CD4-positive, alpha-beta memory T cell (primary cell): ENCODE measurements around the gene TEAD4. TPM values are rescaled to one million over a fixed set of nuclear protein-coding genes. Genes with fewer than 3 reads are reported as not detected.
A peak's percentile ranks its signal among the peaks of the same experiment; 100 is the strongest.

ENCODE experiments used
- CTCF ChIA-PET: fragments of 350-600 bp; sonication (Branson Sonifier 250); formaldehyde crosslinking; loops from one replicate; lab custom pipeline; 2021; ENCODE audit warnings: inconsistent platforms; ENCODE audit not compliant: partially characterized antibody; lab: Charles Lee
- POLR2A ChIA-PET: fragments of 350-600 bp; sonication (Branson Sonifier 250); formaldehyde crosslinking; loops from one replicate; lab custom pipeline; 2021; ENCODE audit not compliant: partially characterized antibody; lab: Charles Lee
- DNase-seq, 5 donors: peaks; one replicate each; pipeline versions ENCODE4 v3.0.0 to v3.0.0-alpha.2; 2020 to 2022; ENCODE audit warnings: mixed read lengths in 1 of 5
- H3K27ac ChIP-seq: one replicate; pipeline ENCODE4 v1.7.0; 2013; ENCODE audit warnings: low read depth, low read length
- H3K27me3 ChIP-seq: 2 replicates; pipeline ENCODE4 v1.7.0; 2013; ENCODE audit warnings: mild to moderate bottlenecking, low read length, moderate library complexity; ENCODE audit not compliant: insufficient read depth
- H3K36me3 ChIP-seq: 2 replicates; pipeline ENCODE4 v1.7.0; 2013; ENCODE audit warnings: mild to moderate bottlenecking, low read length, moderate library complexity; ENCODE audit not compliant: insufficient read depth
- H3K4me1 ChIP-seq: 2 replicates; pipeline ENCODE4 v1.7.0; 2013; ENCODE audit warnings: mild to moderate bottlenecking, low read length, moderate library complexity; ENCODE audit not compliant: insufficient read depth
- H3K4me3 ChIP-seq, 2 donors: one replicate each; pipeline ENCODE4 v1.7.0; 2013; ENCODE audit warnings: low read length in 2 of 2, mild to moderate bottlenecking in 1 of 2
- H3K9me3 ChIP-seq, 2 donors: one replicate each; pipeline ENCODE4 v1.7.0; 2013; ENCODE audit warnings: low read length in 2 of 2, control low read depth in 1 of 2; ENCODE audit not compliant: control insufficient read depth in 1 of 2
- H3K27ac Mint-ChIP-seq, 7 donors: one replicate each; pipeline ENCODE4 v1.8.0; 2020 to 2021; ENCODE audit warnings: mixed read lengths in 7 of 7, mild to moderate bottlenecking in 6 of 7, inconsistent platforms in 3 of 7, moderate library complexity in 3 of 7
- H3K27me3 Mint-ChIP-seq, 2 donors: one replicate each; pipeline ENCODE4 v1.8.0; 2020 to 2021; ENCODE audit warnings: mixed read lengths in 2 of 2
- H3K36me3 Mint-ChIP-seq, 2 donors: one replicate each; pipeline ENCODE4 v1.8.0; 2020 to 2021; ENCODE audit warnings: mixed read lengths in 2 of 2, inconsistent platforms in 1 of 2, mild to moderate bottlenecking in 1 of 2
- H3K4me1 Mint-ChIP-seq, 4 donors: one replicate each; pipeline ENCODE4 v1.8.0; 2020 to 2021; ENCODE audit warnings: mixed read lengths in 4 of 4, mild to moderate bottlenecking in 1 of 4
- H3K4me3 Mint-ChIP-seq, 8 donors: one replicate each; pipeline ENCODE4 v1.8.0; 2020 to 2021; ENCODE audit warnings: mixed read lengths in 8 of 8, mild to moderate bottlenecking in 7 of 8, moderate library complexity in 6 of 8, inconsistent platforms in 3 of 8
- H3K9me3 Mint-ChIP-seq, 8 donors: one replicate each; pipeline ENCODE4 v1.8.0; 2020 to 2021; ENCODE audit warnings: mixed read lengths in 8 of 8, mild to moderate bottlenecking in 5 of 8, inconsistent platforms in 3 of 8, moderate library complexity in 1 of 8
- intact Hi-C: fragments of 100-400 bp; cut with micrococcal nuclease; formaldehyde crosslinking; loops from one replicate; pipeline ENCODE4 v1.15.1; 2023
- polyA plus RNA-seq, 2 donors: library from polyadenylated mRNA; unstranded; fragments of 300-500 nt; fragmentation: Illumina TruSeq; gene quantifications; one replicate each; pipeline ENCODE4 v1.2.3, GENCODE V29; 2021
- total RNA-seq, 2 experiments: library from RNA; stranded (reverse); gene quantifications; one replicate each; pipeline ENCODE4 v1.2.3, GENCODE V29; 2021

The TEAD4 gene
- total and polyA plus RNA-seq, 4 experiments from 2014 or later, result not detected

- H3K27ac Mint-ChIP-seq, result peak overlapping the region in 1 of 7 donors; percentile 67
- no peaks in the 10 kb centered on the region for H3K27me3 ChIP-seq
- CTCF ChIA-PET, result interaction anchor here (0.7 to 5.2 kb wide), 20 partner anchors 12 to 226 kb away, joined by 3 to 54 read pairs (median 4); no protein-coding TSS in a partner anchor
- no peak overlapping the region for H3K4me3 ChIP-seq
- no peaks in the 10 kb centered on the region for H3K36me3 ChIP-seq
- H3K4me1 ChIP-seq, result peaks cover 9% of the 10 kb centered on the region
- H3K9me3 ChIP-seq, result no peaks in the 10 kb centered on the region
- peak overlapping the region in 2 of 8 donors; percentile 36 to 82 for H3K4me3 Mint-ChIP-seq
- H3K27ac ChIP-seq, result no peak overlapping the region
- peaks cover 0 to 1% of the 10 kb centered on the region in 2 donors for H3K36me3 Mint-ChIP-seq
- H3K9me3 Mint-ChIP-seq, result no peaks in the 10 kb centered on the region
- H3K27me3 Mint-ChIP-seq, result peaks cover 3 to 8% of the 10 kb centered on the region in 2 donors
- intact Hi-C loops, result loop anchor here (1.0 to 2.0 kb wide), 3 partner anchors 33 to 202 kb away; no protein-coding TSS in a partner anchor
- H3K4me1 Mint-ChIP-seq, result peaks cover 2 to 15% (median 12%) of the 10 kb centered on the region in 4 donors
- peak; percentile 74 to 78 (median 77) for DNase-seq
- POLR2A ChIA-PET, result interaction anchor here (1.2 kb wide), 1 partner anchor 202 kb away, joined by 3 read pairs; no protein-coding TSS in a partner anchor
Measured at GRCh38 chr12:3073438-3074250, 114.4 kb downstream of the TEAD4 start.

- peak overlapping the region in 7 of 8 donors; percentile 3 to 81 (median 42) for H3K4me3 Mint-ChIP-seq
- peaks cover 3 to 7% of the 10 kb centered on the region in 2 donors for H3K27me3 Mint-ChIP-seq
Measured at GRCh38 chr12:3075315-3075714, 116.1 kb downstream of the TEAD4 start.

GRCh38 chr12:3076730-3077571 lies 117.8 kb downstream of the TEAD4 start, which contains the start of gene TSPAN9:
TSPAN9 (plus strand) TSS chr12:3077379; CDS start chr12:3201194, 123,815 bp downstream.
- Histone ChIP-seq H3K27me3 (no peaks in the 10 kb centered on the region), H3K4me3 (peak within 1 kb of the TSS; percentile 42 to 51), H3K27ac (no peak within 1 kb of the TSS), H3K9me3 (no peaks in the 10 kb centered on the region), H3K4me1 (peaks cover 9% of the 10 kb centered on the region), H3K36me3 (no peaks in the 10 kb centered on the region)
- Mint-ChIP-seq H3K36me3 (peaks cover 0 to 1% of the 10 kb centered on the region in 2 donors), H3K27ac (peak within 1 kb of the TSS in 5 of 7 donors; percentile 25 to 76 (median 59)), H3K27me3 (peaks cover 0 to 7% of the 10 kb centered on the region in 2 donors), H3K4me1 (peaks cover 2 to 15% (median 12%) of the 10 kb centered on the region in 4 donors), H3K9me3 (no peaks in the 10 kb centered on the region), H3K4me3 (peak within 1 kb of the TSS; percentile 80 to 88 (median 88))
- intact Hi-C loops, result no loop called here
- ChIA-PET POLR2A (no interaction called here), CTCF (interaction anchor here (1.4 kb wide), 1 partner anchor 199 kb away, joined by 6 read pairs; no protein-coding TSS in a partner anchor)
- peak; percentile 53 to 66 (median 61) for DNase-seq

More at GRCh38 chr12:3075315-3075714, 116.1 kb downstream of the TEAD4 start:
- Histone ChIP-seq H3K27ac (no peak overlapping the region), H3K4me1 (peaks cover 9% of the 10 kb centered on the region), H3K4me3 (no peak overlapping the region), H3K9me3 (no peaks in the 10 kb centered on the region), H3K36me3 (no peaks in the 10 kb centered on the region), H3K27me3 (no peaks in the 10 kb centered on the region)
- Mint-ChIP-seq H3K27ac (peak overlapping the region in 1 of 7 donors; percentile 20), H3K9me3 (no peaks in the 10 kb centered on the region), H3K36me3 (peaks cover 0 to 1% of the 10 kb centered on the region in 2 donors), H3K4me1 (peaks cover 2 to 15% (median 12%) of the 10 kb centered on the region in 4 donors)
- ChIA-PET POLR2A (no interaction called here), CTCF (interaction anchor here (0.9 to 5.2 kb wide), 3 partner anchors 60 to 201 kb away, joined by 3 to 54 read pairs (median 3); no protein-coding TSS in a partner anchor)
- intact Hi-C loops, result no loop called here
- no peak for DNase-seq

GRCh38 chr12:3077572-3078081 lies 118.4 kb downstream of the TEAD4 start:
- Mint-ChIP-seq H3K9me3 (no peaks in the 10 kb centered on the region), H3K4me1 (peaks cover 2 to 15% (median 12%) of the 10 kb centered on the region in 4 donors), H3K27me3 (peaks cover 0 to 7% of the 10 kb centered on the region in 2 donors), H3K27ac (peak overlapping the region in 4 of 7 donors; percentile 25 to 74 (median 42)), H3K4me3 (peak overlapping the region; percentile 69 to 88 (median 86)), H3K36me3 (peaks cover 0 to 1% of the 10 kb centered on the region in 2 donors)
- Histone ChIP-seq H3K27ac (no peak overlapping the region), H3K36me3 (no peaks in the 10 kb centered on the region), H3K27me3 (no peaks in the 10 kb centered on the region), H3K4me3 (peak overlapping the region; percentile 20 to 26), H3K4me1 (peaks cover 9% of the 10 kb centered on the region), H3K9me3 (no peaks in the 10 kb centered on the region)
- peak; percentile 8 to 43 (median 17) for DNase-seq
- intact Hi-C loops, result no loop called here
- CTCF ChIA-PET, result interaction anchor here (1.1 to 1.6 kb wide), 4 partner anchors 19 to 223 kb away, joined by 3 to 5 read pairs (median 4); no protein-coding TSS in a partner anchor
- POLR2A ChIA-PET, result no interaction called here

- POLR2A ChIA-PET, result interaction anchor here (0.9 kb wide), 1 partner anchor 8 kb away, joined by 3 read pairs; no protein-coding TSS in a partner anchor
- peak in 1 of 5 donors; percentile 9 for DNase-seq
- no peaks in the 10 kb centered on the region for H3K9me3 Mint-ChIP-seq
- intact Hi-C loops, result no loop called here
- peaks cover 2 to 15% (median 10%) of the 10 kb centered on the region in 4 donors for H3K4me1 Mint-ChIP-seq
- H3K36me3 ChIP-seq, result no peaks in the 10 kb centered on the region
- no peak overlapping the region for H3K27ac ChIP-seq
- peak overlapping the region; percentile 20 to 26 for H3K4me3 ChIP-seq
- peak overlapping the region in 4 of 7 donors; percentile 25 to 74 (median 42) for H3K27ac Mint-ChIP-seq
- peaks cover 0 to 4% of the 10 kb centered on the region in 2 donors for H3K27me3 Mint-ChIP-seq
- peak overlapping the region; percentile 69 to 88 (median 86) for H3K4me3 Mint-ChIP-seq
- no peaks in the 10 kb centered on the region for H3K9me3 ChIP-seq
- no peaks in the 10 kb centered on the region for H3K27me3 ChIP-seq
- CTCF ChIA-PET, result interaction anchor here (1.1 to 1.6 kb wide), 4 partner anchors 19 to 222 kb away, joined by 3 to 5 read pairs (median 4); no protein-coding TSS in a partner anchor
- H3K4me1 ChIP-seq, result peaks cover 9% of the 10 kb centered on the region
- H3K36me3 Mint-ChIP-seq, result peaks cover 0 to 1% of the 10 kb centered on the region in 2 donors
Measured at GRCh38 chr12:3078086-3078820, 119.1 kb downstream of the TEAD4 start.

GRCh38 chr12:3081091-3081490 lies 121.9 kb downstream of the TEAD4 start:
- Histone ChIP-seq H3K4me1 (peaks cover 7% of the 10 kb centered on the region), H3K4me3 (no peak overlapping the region), H3K27ac (no peak overlapping the region), H3K9me3 (no peaks in the 10 kb centered on the region), H3K36me3 (no peaks in the 10 kb centered on the region), H3K27me3 (no peaks in the 10 kb centered on the region)
- Mint-ChIP-seq H3K27ac (no peak overlapping the region), H3K4me1 (peaks cover 0 to 19% (median 7%) of the 10 kb centered on the region in 4 donors), H3K9me3 (no peaks in the 10 kb centered on the region), H3K27me3 (no peaks in the 10 kb centered on the region), H3K4me3 (no peak overlapping the region), H3K36me3 (peaks cover 0 to 1% of the 10 kb centered on the region in 2 donors)
- intact Hi-C loops, result no loop called here
- DNase-seq, result no peak
- ChIA-PET CTCF (no interaction called here), POLR2A (no interaction called here)
